Chondrocyte (in vitro differentiated cells): ENCODE data around the gene IL23R. TPM values are rescaled to one million over a fixed set of nuclear protein-coding genes. Genes with fewer than 3 reads are reported as not detected.
"Not testable (repeated sequence)": the region's sequence is repeated elsewhere in the genome, so short reads cannot be mapped to it uniquely, and the experiment has no call there.

Source experiments
- DNase-seq: peaks from one replicate; pipeline ENCODE4 v3.0.0; 2021; ENCODE audit warnings: mixed read lengths, low spot score
- H3K27ac Mint-ChIP-seq: one replicate; pipeline ENCODE4 v1.8.0; 2021; ENCODE audit warnings: mild to moderate bottlenecking, moderate library complexity, mixed read lengths; ENCODE audit not compliant: unreplicated experiment
- H3K27me3 Mint-ChIP-seq: 2 replicates; pipeline ENCODE4 v1.8.0; 2021; ENCODE audit warnings: low read depth, mixed read lengths
- H3K36me3 Mint-ChIP-seq: 2 replicates; pipeline ENCODE4 v1.8.0; 2021; ENCODE audit warnings: low read depth, mixed read lengths
- H3K4me1 Mint-ChIP-seq: 2 replicates; pipeline ENCODE4 v1.8.0; 2021; ENCODE audit warnings: low read depth, mild to moderate bottlenecking, mixed read lengths
- H3K4me3 Mint-ChIP-seq: one replicate; pipeline ENCODE4 v1.8.0; 2021; ENCODE audit warnings: mild to moderate bottlenecking, moderate library complexity, mixed read lengths; ENCODE audit not compliant: unreplicated experiment
- H3K9me3 Mint-ChIP-seq: 2 replicates; pipeline ENCODE4 v1.8.0; 2021; ENCODE audit warnings: low read depth, mixed read lengths
- CTCF ChIP-seq: fragments of 200-600 bp; sonication (generic); IDR thresholded peaks from 2 replicates; pipeline ENCODE4 v1.5.0; 2021; ENCODE audit warnings: antibody characterized with exemption, mild to moderate bottlenecking, moderate library complexity
- total RNA-seq: library from RNA; stranded (reverse); gene quantifications from 3 replicates; pipeline ENCODE4 v1.2.1, GENCODE V29; 2021

The IL23R gene
- total RNA-seq, 1 donor from 2014 or later: not detected

- Mint-ChIP-seq H3K4me1 (peaks cover 8% of the 10 kb centered on the region), H3K27ac (peak overlapping the region; percentile 28)
- TF ChIP-seq CTCF: no peak
Measured at GRCh38 chr1:67135354-67135753, 30.9 kb upstream of the IL23R start.

GRCh38 chr1:67137307-67137753, 28.9 kb upstream of the IL23R start:
- H3K9me3 Mint-ChIP-seq: no peaks in the 10 kb centered on the region
- no peak for DNase-seq
- H3K4me3 Mint-ChIP-seq: no peak overlapping the region
- peaks cover 8% of the 10 kb centered on the region for H3K4me1 Mint-ChIP-seq
- no peak for TF ChIP-seq CTCF
- no peak overlapping the region for H3K27ac Mint-ChIP-seq
- no peaks in the 10 kb centered on the region for H3K36me3 Mint-ChIP-seq
- H3K27me3 Mint-ChIP-seq: no peaks in the 10 kb centered on the region

More at GRCh38 chr1:67135354-67135753, 30.9 kb upstream of the IL23R start:
- no peak overlapping the region for H3K4me3 Mint-ChIP-seq
- H3K36me3 Mint-ChIP-seq: no peaks in the 10 kb centered on the region
- DNase-seq: no peak
- no peaks in the 10 kb centered on the region for H3K9me3 Mint-ChIP-seq
- no peaks in the 10 kb centered on the region for H3K27me3 Mint-ChIP-seq

GRCh38 chr1:67138813-67139499, 27.3 kb upstream of the IL23R start:
- Mint-ChIP-seq H3K27ac (no peak overlapping the region), H3K4me3 (no peak overlapping the region), H3K36me3 (no peaks in the 10 kb centered on the region), H3K9me3 (no peaks in the 10 kb centered on the region), H3K27me3 (no peaks in the 10 kb centered on the region), H3K4me1 (peaks cover 8% of the 10 kb centered on the region)
- no peak for DNase-seq
- no peak for TF ChIP-seq CTCF

GRCh38 chr1:67140460-67140859, 25.8 kb upstream of the IL23R start:
- peaks cover 2% of the 10 kb centered on the region for H3K4me1 Mint-ChIP-seq
- no peak for DNase-seq
- no peak for TF ChIP-seq CTCF
- no peaks in the 10 kb centered on the region for H3K9me3 Mint-ChIP-seq
- no peaks in the 10 kb centered on the region for H3K36me3 Mint-ChIP-seq
- H3K27me3 Mint-ChIP-seq: peaks cover 2% of the 10 kb centered on the region
- no peak overlapping the region for H3K4me3 Mint-ChIP-seq
- no peak overlapping the region for H3K27ac Mint-ChIP-seq

GRCh38 chr1:67141832-67142231, 24.4 kb upstream of the IL23R start:
- not testable (repeated sequence) for H3K27ac Mint-ChIP-seq, H3K4me1 Mint-ChIP-seq, H3K4me3 Mint-ChIP-seq, H3K9me3 Mint-ChIP-seq, H3K27me3 Mint-ChIP-seq, H3K36me3 Mint-ChIP-seq, DNase-seq

GRCh38 chr1:67142931-67143330, 23.3 kb upstream of the IL23R start:
- no peak for TF ChIP-seq CTCF
- Mint-ChIP-seq H3K27ac (no peak overlapping the region), H3K4me1 (no peaks in the 10 kb centered on the region), H3K36me3 (no peaks in the 10 kb centered on the region), H3K9me3 (no peaks in the 10 kb centered on the region), H3K27me3 (peaks cover 2% of the 10 kb centered on the region), H3K4me3 (no peak overlapping the region)
- DNase-seq: no peak
